GM23248 (cell line): ENCODE results near the gene KIF24. TPM values are rescaled to one million over a fixed set of nuclear protein-coding genes. Genes with fewer than 3 reads are reported as not detected.
A peak's percentile ranks its signal among the peaks of the same experiment; 100 is the strongest.

Experiments used
- DNase-seq: peaks from one replicate; pipeline ENCODE4 v3.0.0-alpha.2; 2015
- H2AFZ ChIP-seq: fragments of 200-600 bp; sonication (generic); 2 replicates; pipeline ENCODE4 v1.6.1; 2016; ENCODE audit warnings: antibody characterized with exemption
- H3F3A ChIP-seq: fragments of 200-600 bp; sonication (generic); 2 replicates; pipeline ENCODE4 v1.6.1; 2016; ENCODE audit warnings: mild to moderate bottlenecking, antibody characterized with exemption, mixed run types; ENCODE audit not compliant: insufficient read depth
- H3K27ac ChIP-seq: fragments of 200-600 bp; sonication (generic); 2 replicates; pipeline ENCODE4 v1.5.1; 2016; ENCODE audit warnings: mild to moderate bottlenecking
- H3K27me3 ChIP-seq: fragments of 200-600 bp; sonication (generic); replicated peaks from 2 replicates; pipeline ENCODE4 v1.6.1; 2016; ENCODE audit warnings: mild to moderate bottlenecking; ENCODE audit not compliant: insufficient read depth
- H3K36me3 ChIP-seq: fragments of 200-600 bp; sonication (generic); 2 replicates; pipeline ENCODE4 v1.6.1; 2016; ENCODE audit warnings: low read depth, mild to moderate bottlenecking
- H3K4me1 ChIP-seq: fragments of 200-600 bp; sonication (generic); 2 replicates; pipeline ENCODE4 v1.6.1; 2016; ENCODE audit warnings: mild to moderate bottlenecking; ENCODE audit not compliant: insufficient read depth
- H3K4me2 ChIP-seq: fragments of 200-600 bp; sonication (generic); one replicate; pipeline ENCODE4 v1.6.1; 2016; ENCODE audit warnings: mild to moderate bottlenecking; ENCODE audit not compliant: unreplicated experiment
- H3K4me3 ChIP-seq: fragments of 200-600 bp; sonication (generic); 2 replicates; pipeline ENCODE4 v1.5.1; 2016; ENCODE audit warnings: mild to moderate bottlenecking
- H3K79me2 ChIP-seq: fragments of 200-600 bp; sonication (generic); 2 replicates; pipeline ENCODE4 v1.6.1; 2016; ENCODE audit warnings: mild to moderate bottlenecking; ENCODE audit not compliant: insufficient read depth
- H3K9ac ChIP-seq: fragments of 200-600 bp; sonication (generic); 2 replicates; pipeline ENCODE4 v1.6.1; 2016; ENCODE audit warnings: mild to moderate bottlenecking
- H3K9me2 ChIP-seq: fragments of 200-600 bp; sonication (generic); 2 replicates; pipeline ENCODE4 v1.6.1; 2016; ENCODE audit warnings: mixed run types, mild to moderate bottlenecking, moderate library complexity; ENCODE audit not compliant: insufficient read depth
- H3K9me3 ChIP-seq: fragments of 200-600 bp; sonication (generic); one replicate; pipeline ENCODE4 v1.6.1; 2017; ENCODE audit warnings: low read depth
- H4K20me1 ChIP-seq: fragments of 200-600 bp; sonication (generic); 2 replicates; pipeline ENCODE4 v1.6.0; 2016; ENCODE audit not compliant: insufficient read depth
- EZH2 ChIP-seq: fragments of 200-600 bp; sonication (generic); IDR thresholded peaks from 2 replicates; pipeline ENCODE4 v1.6.1; 2018; ENCODE audit warnings: antibody characterized with exemption, mild to moderate bottlenecking; ENCODE audit not compliant: insufficient read depth, poor library complexity, severe bottlenecking
- EZH2phosphoT487 ChIP-seq: fragments of 200-600 bp; sonication (generic); IDR thresholded peaks from 2 replicates; pipeline ENCODE4 v1.6.1; 2018; ENCODE audit warnings: antibody characterized with exemption, moderate library complexity, mild to moderate bottlenecking, low read depth; ENCODE audit not compliant: insufficient read depth
- WGBS, 2 experiments: methylation state at CpG; one replicate each; pipeline ENCODE4 v1.1.6; 2015 to 2017; ENCODE audit warnings: low lambda C conversion rate in 2 of 2, low coverage in 1 of 2; ENCODE audit errors: missing lambda C conversion rate in 2 of 2; 5-methylcytosine and 5-hydroxymethylcytosine counted together
- in situ Hi-C: fragments of 300-500 bp; cut with MboI; formaldehyde crosslinking; loops from 2 replicates; pipeline ENCODE4 v1.15.0; 2020
- polyA plus RNA-seq: library from polyadenylated mRNA; unstranded; fragments of >200 nt; fragmentation: Nextera tagmentation; extraction: Ambion mirVana; gene quantifications from 2 replicates; pipeline ENCODE4 v1.2.1, GENCODE V29; 2016
- total RNA-seq: library from RNA; depleted of rRNA; stranded (reverse); fragments of >200 nt; shearing (Covaris generic); gene quantifications from 2 replicates; pipeline ENCODE4 v1.2.3, GENCODE V29; 2014

Gene KIF24
- total and polyA plus RNA-seq, 2 experiments from 2014 or later: 0.95 to 1.6 TPM

DNA sequence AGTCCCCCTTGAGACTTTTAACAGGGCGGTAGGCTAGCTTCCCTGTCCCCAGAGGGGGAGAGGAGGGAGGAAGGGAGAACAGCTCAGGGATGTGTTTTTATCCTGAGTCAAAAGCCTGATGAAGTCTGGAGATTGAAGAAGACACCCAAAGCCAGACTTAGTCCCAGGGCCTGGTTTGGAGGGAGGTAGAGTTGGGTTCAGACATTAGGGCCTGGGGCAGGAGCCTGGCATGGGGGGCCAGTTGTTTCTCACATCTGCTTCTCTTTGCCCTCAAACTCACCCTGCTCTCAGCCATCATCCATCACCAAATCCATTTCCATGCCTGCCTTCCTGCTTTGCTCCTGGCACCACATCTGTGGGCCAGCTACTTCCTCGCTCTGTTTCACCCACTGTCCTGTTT lies 44.7 kb upstream of the KIF24 start:
- in situ Hi-C loops: no loop called here
- H2AFZ ChIP-seq: no peak overlapping the region
- no peaks in the 10 kb centered on the region for H3K27me3 ChIP-seq
- H3K9ac ChIP-seq: no peak overlapping the region
- H3K9me2 ChIP-seq: no peaks in the 10 kb centered on the region
- TF ChIP-seq EZH2phosphoT487 (no peak), EZH2 (no peak)
- no peak overlapping the region for H3K4me3 ChIP-seq
- H3K27ac ChIP-seq: no peak overlapping the region
- H3K9me3 ChIP-seq: no peaks in the 10 kb centered on the region
- H3K4me1 ChIP-seq: no peaks in the 10 kb centered on the region
- WGBS, 2 experiments: 75 to 88% methylated on average over 2 of the region's 2 CpGs
- no peaks in the 10 kb centered on the region for H3K36me3 ChIP-seq
- H3K4me2 ChIP-seq: no peak overlapping the region
- no peak for DNase-seq
- H3K79me2 ChIP-seq: no peaks in the 10 kb centered on the region
- no peaks in the 10 kb centered on the region for H4K20me1 ChIP-seq
- 0 out of 2 replicates have a peak, but pooled peaks cover 5% of the 10 kb centered on the region for H3F3A ChIP-seq

DNA sequence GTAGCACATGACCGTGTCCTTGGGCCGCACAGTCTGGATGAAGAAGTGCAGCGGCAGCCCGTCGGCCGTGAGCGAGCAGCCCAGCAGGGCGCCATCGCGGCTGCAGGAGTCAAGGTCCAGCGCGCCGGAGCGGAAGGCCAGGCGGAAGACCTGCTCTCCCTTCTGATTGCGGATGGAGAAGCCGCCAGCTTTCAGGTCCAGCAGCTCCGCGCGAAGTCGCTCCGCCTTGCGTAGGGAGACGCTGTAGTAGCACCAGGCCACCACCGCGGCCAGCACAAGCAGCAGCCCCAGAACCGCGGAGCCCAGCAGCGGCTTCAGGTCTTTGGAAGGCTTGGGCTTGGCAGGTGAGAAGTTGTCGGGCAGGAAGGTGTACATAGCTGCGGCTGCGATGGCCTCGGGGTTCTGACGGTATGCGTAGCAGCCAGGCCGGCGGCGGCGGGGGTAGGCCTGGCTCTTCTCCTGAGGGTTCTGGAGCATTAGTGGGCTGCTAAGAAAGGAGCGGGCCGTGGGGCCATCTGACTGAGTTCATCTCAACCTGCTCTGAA lies 43.5 kb upstream of the KIF24 start:
- no peaks in the 10 kb centered on the region for H3K9me2 ChIP-seq
- no peaks in the 10 kb centered on the region for H3K27me3 ChIP-seq
- H2AFZ ChIP-seq: no peak overlapping the region
- H3K79me2 ChIP-seq: no peaks in the 10 kb centered on the region
- no peaks in the 10 kb centered on the region for H3K36me3 ChIP-seq
- TF ChIP-seq EZH2 (no peak), EZH2phosphoT487 (no peak)
- no peak for DNase-seq
- no peak overlapping the region for H3K27ac ChIP-seq
- H3K9ac ChIP-seq: no peak overlapping the region
- no peak overlapping the region for H3K4me3 ChIP-seq
- no peaks in the 10 kb centered on the region for H3K9me3 ChIP-seq
- WGBS, 2 experiments: 49 to 50% methylated on average over 30 to 39 of the region's 41 CpGs
- H3K4me2 ChIP-seq: no peak overlapping the region
- no peaks in the 10 kb centered on the region for H3K4me1 ChIP-seq
- H3F3A ChIP-seq: 0 out of 2 replicates have a peak, but pooled peaks cover 5% of the 10 kb centered on the region
- in situ Hi-C loops: no loop called here
- no peaks in the 10 kb centered on the region for H4K20me1 ChIP-seq

DNA sequence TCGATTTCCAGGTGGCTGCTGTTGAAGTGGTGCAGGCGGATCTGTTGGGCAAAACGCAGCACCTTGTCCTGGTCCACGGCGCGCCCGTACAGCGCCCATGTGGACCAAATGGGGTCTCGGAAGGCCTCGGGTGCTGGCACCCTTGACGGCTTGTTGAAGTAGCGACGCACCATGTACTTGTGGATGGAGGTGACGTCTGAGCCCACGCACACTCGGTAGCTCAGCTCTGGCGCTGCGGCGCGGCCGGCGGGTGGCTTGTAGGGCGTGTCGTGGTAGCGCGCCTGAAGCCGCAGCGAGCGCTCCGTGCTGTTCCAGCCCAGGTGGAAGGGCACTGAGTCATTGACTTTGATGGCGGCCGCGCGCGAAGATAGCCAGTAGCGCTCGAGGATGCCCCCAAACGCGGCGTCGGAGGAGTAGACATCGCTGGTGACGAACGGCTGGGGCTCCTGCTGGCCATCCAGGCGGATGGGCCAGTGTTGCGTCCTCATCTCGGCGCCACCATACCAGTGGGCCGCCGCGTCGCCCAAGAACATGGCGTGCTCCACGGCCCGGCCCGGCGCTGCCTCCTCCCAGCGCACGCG lies 42.9 kb upstream of the KIF24 start:
- Histone ChIP-seq H3K4me3 (no peak overlapping the region), H3F3A (0 out of 2 replicates have a peak, but pooled peaks cover 5% of the 10 kb centered on the region), H3K36me3 (no peaks in the 10 kb centered on the region), H3K27ac (no peak overlapping the region), H3K9ac (no peak overlapping the region), H3K9me3 (no peaks in the 10 kb centered on the region), H3K79me2 (no peaks in the 10 kb centered on the region), H3K9me2 (no peaks in the 10 kb centered on the region), H3K27me3 (no peaks in the 10 kb centered on the region), H3K4me1 (no peaks in the 10 kb centered on the region), H4K20me1 (no peaks in the 10 kb centered on the region), H2AFZ (no peak overlapping the region), H3K4me2 (no peak overlapping the region)
- no peak for DNase-seq
- WGBS, 2 experiments: 58 to 61% methylated on average over 58 to 60 of the region's 60 CpGs
- in situ Hi-C loops: no loop called here
- TF ChIP-seq EZH2 (no peak), EZH2phosphoT487 (no peak)

DNA sequence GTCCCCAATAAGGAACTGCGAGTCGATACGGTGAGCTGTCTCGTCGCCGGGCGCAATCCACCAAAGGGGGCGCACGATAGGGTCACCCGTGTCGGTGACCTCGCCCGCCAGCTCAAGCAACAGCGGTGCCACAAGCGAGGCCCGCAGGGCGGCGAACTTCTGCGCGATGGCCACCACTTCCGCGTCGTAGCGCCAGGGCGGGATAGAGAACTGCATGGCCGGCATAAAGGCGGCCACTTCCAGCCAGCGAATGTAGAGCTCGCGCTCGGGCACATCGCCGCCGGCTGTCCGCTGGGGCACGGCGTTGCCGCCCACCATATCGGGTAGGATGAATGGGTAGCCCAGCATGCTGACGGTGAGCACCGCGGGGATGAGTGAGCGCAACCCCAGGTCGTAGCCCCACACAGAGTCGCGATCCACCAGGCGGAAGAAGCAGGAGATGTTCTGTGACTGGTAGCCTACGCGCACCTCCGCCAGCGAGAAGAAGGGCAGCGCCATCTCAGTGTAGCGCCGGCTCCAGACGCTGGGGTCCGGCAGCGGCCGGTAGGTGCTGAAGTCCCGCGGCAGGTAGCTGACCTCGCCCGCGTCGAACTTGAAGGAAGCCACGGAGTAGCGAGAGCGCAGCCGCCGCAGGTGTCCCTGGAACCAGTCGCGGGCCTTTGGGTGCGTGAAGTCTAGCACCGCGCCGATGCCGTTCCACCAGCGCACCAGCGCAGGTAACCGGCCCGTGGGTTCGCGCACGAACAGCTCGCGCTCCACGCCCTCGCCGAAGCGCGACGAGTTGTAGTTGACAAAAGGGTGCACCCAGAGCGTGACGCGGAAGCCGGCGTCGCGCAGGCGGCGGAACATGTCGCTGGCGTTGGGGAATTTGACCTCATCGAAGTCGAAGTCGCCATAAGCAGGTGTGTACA lies 42.2 kb upstream of the KIF24 start:
- WGBS, 2 experiments: 19 to 21% methylated on average over 104 to 105 of the region's 105 CpGs

More for the DNA sequence above, 42.2 kb upstream of the KIF24 start:
- H3K9me3 ChIP-seq: no peaks in the 10 kb centered on the region
- H3K4me2 ChIP-seq: peak overlapping the region; percentile 86
- no peaks in the 10 kb centered on the region for H3K9me2 ChIP-seq
- H3K79me2 ChIP-seq: no peaks in the 10 kb centered on the region
- H3K9ac ChIP-seq: peak overlapping the region; percentile 15; the same call in 1 of the 2 replicates
- no peaks in the 10 kb centered on the region for H3K36me3 ChIP-seq
- H2AFZ ChIP-seq: peak overlapping the region; percentile 76
- TF ChIP-seq EZH2 (no peak), EZH2phosphoT487 (no peak)
- no peaks in the 10 kb centered on the region for H3K27me3 ChIP-seq
- no peak overlapping the region for H3K27ac ChIP-seq
- peak; percentile 59 for DNase-seq
- no peaks in the 10 kb centered on the region for H4K20me1 ChIP-seq
- 0 out of 2 replicates have a peak, but pooled peaks cover 5% of the 10 kb centered on the region for H3F3A ChIP-seq
- in situ Hi-C loops: no loop called here
- peak overlapping the region; percentile 68 for H3K4me3 ChIP-seq
- no peaks in the 10 kb centered on the region for H3K4me1 ChIP-seq
